K562 (cell line): Measurements from ENCODE around the gene CREB3L2. TPM values are rescaled to one million over a fixed set of nuclear protein-coding genes. Genes with fewer than 3 reads are reported as not detected.

ENCODE experiments used
- ATF7 ChIP-seq: fragments of 450-650 bp; IDR thresholded peaks from 2 replicates; pipeline ENCODE4 v1.7.1; 2014; ENCODE audit warnings: mild to moderate bottlenecking, moderate library complexity
- BCL6 ChIP-seq: fragments of 250-450 bp; sonication (Bioruptor Pico); IDR thresholded peaks from 2 replicates; pipeline ENCODE4 v1.4.0; 2020
- CBX1 ChIP-seq: sonication (generic); IDR thresholded peaks from 2 replicates; pipeline ENCODE4 v1.6.1; 2016; ENCODE audit warnings: antibody characterized with exemption, low read depth, mild to moderate bottlenecking
- CTBP1 ChIP-seq: fragments of 450-650 bp; IDR thresholded peaks from 2 replicates; pipeline ENCODE4 v1.6.1; 2016; ENCODE audit warnings: borderline replicate concordance
- DMBX1 ChIP-seq: fragments of 250-450 bp; sonication (Bioruptor Pico); IDR thresholded peaks from 2 replicates; pipeline ENCODE4 v1.8.0; 2022; ENCODE audit warnings: inconsistent platforms, mild to moderate bottlenecking, moderate library complexity, borderline replicate concordance
- FOXK2 ChIP-seq, 2 experiments: fragments of 450-650 bp; IDR thresholded peaks in 1 of 2; conservative IDR thresholded peaks in 1 of 2; 2 replicates each; pipeline ENCODE4 v1.6.1; 2016; ENCODE audit warnings: low read depth in 2 of 2, mild to moderate bottlenecking in 1 of 2
- GTF2A2 ChIP-seq: IDR thresholded peaks from 2 replicates; pipeline ENCODE4 v1.6.1; 2016; ENCODE audit warnings: mild to moderate bottlenecking, missing genetic modification characterization, missing compliant biosample characterization
- KAT2B ChIP-seq: IDR thresholded peaks from one replicate; pipeline ENCODE4 v1.6.1; 2012; ENCODE audit warnings: low read depth, mild to moderate bottlenecking, control low read depth, inconsistent platforms, low read length, moderate library complexity
- L3MBTL2 ChIP-seq: fragments of 450-650 bp; IDR thresholded peaks from 2 replicates; pipeline ENCODE4 v1.6.1; 2016; ENCODE audit warnings: mild to moderate bottlenecking, moderate library complexity
- NR4A1 ChIP-seq, 2 experiments: fragments of 250-450 bp in 1 of 2; fragments of 450-650 bp in 1 of 2; sonication (Bioruptor Pico) in 1 of 2; IDR thresholded peaks; 2 replicates each; pipeline versions ENCODE4 v1.4.0 to v1.6.1; 2016 to 2020; ENCODE audit warnings: mild to moderate bottlenecking in 2 of 2, missing compliant biosample characterization in 1 of 2, missing genetic modification characterization in 1 of 2, moderate library complexity in 1 of 2
- POLR2G ChIP-seq: fragments of 200-400 bp; formaldehyde crosslinking; IDR thresholded peaks from 2 replicates; pipeline ENCODE4 v1.6.1; 2017; ENCODE audit warnings: low read depth, mild to moderate bottlenecking, antibody characterized with exemption, low read length, moderate library complexity
- SIN3A ChIP-seq, 2 experiments: fragments of 150-350 bp in 1 of 2; IDR thresholded peaks; 2 replicates each; pipeline ENCODE4 v1.6.1; 2011 to 2016; ENCODE audit warnings: borderline replicate concordance in 2 of 2, low read depth in 2 of 2, low read length in 2 of 2, mild to moderate bottlenecking in 2 of 2, moderate library complexity in 2 of 2; ENCODE audit not compliant: control insufficient read depth in 1 of 2
- SREBF1 ChIP-seq: fragments of 150-350 bp; IDR thresholded peaks from 2 replicates; pipeline ENCODE4 v1.6.1; 2014; ENCODE audit warnings: antibody characterized with exemption, low read depth, low read length, borderline replicate concordance
- TGIF2 ChIP-seq: sonication (generic); formaldehyde crosslinking; IDR thresholded peaks from 2 replicates; pipeline ENCODE4 v1.8.1; 2022; ENCODE audit warnings: mild to moderate bottlenecking, missing genetic modification reagents, moderate library complexity
- ZFP36 ChIP-seq: fragments of 150-350 bp; IDR thresholded peaks from 2 replicates; pipeline ENCODE4 v1.6.1; 2018; ENCODE audit warnings: low read length, low read depth; ENCODE audit not compliant: partially characterized antibody
- ZNF133 ChIP-seq: fragments of 250-450 bp; sonication (Bioruptor Pico); IDR thresholded peaks from 2 replicates; pipeline ENCODE4 v1.4.0; 2020; ENCODE audit warnings: mild to moderate bottlenecking
- ZNF707 ChIP-seq: fragments of 250-450 bp; sonication (Bioruptor Pico); conservative IDR thresholded peaks from 2 replicates; pipeline ENCODE4 v1.8.0; 2022; ENCODE audit warnings: inconsistent platforms, mild to moderate bottlenecking, moderate library complexity
- ZNF830 ChIP-seq: fragments of 250-450 bp; sonication (Bioruptor Pico); IDR thresholded peaks from 2 replicates; pipeline ENCODE4 v1.5.0; 2021; ENCODE audit warnings: mild to moderate bottlenecking
- polyA plus RNA-seq, 8 experiments: library from polyadenylated mRNA; depleted of rRNA in 4 of 8; stranded (reverse) in 5 of 8; unstranded in 3 of 8; fragments of >200 nt; fragmentation: Nextera tagmentation in 2 of 8; fragmentation: Illumina TruSeq in 1 of 8; extraction: Ambion mirVana in 2 of 8; extraction: Trizol in 1 of 8; gene quantifications; 2 replicates each; pipeline versions ENCODE4 v1.2.1 to v1.2.3, GENCODE V29; 2011 to 2014; ENCODE audit warnings: inconsistent platforms in 1 of 8, missing spikeins in 1 of 8
- total RNA-seq, 7 experiments: library from RNA; depleted of rRNA in 6 of 7; stranded (reverse); fragments of >200 nt in 6 of 7; fragmentation: Illumina TruSeq in 2 of 7; extraction: Trizol in 2 of 7; gene quantifications; 2 replicates each; pipeline versions ENCODE4 v1.2.1 to v1.2.3, GENCODE V29; 2011 to 2021; ENCODE audit warnings: low replicate concordance in 1 of 7
- TF ChIP-seq, protein P1 (sequence below): sonication (generic); formaldehyde crosslinking; IDR thresholded peaks from 2 replicates; pipeline ENCODE4 v1.9.0; 2022; ENCODE audit warnings: mild to moderate bottlenecking, missing genetic modification reagents
- TF ChIP-seq, protein P2 (sequence below): sonication (generic); formaldehyde crosslinking; IDR thresholded peaks from 2 replicates; pipeline ENCODE4 v1.8.1; 2023; ENCODE audit warnings: mild to moderate bottlenecking, missing genetic modification reagents, moderate library complexity
- TF ChIP-seq, protein P3 (sequence below): fragments of 450-650 bp; formaldehyde crosslinking; IDR thresholded peaks from 2 replicates; pipeline ENCODE4 v1.4.0; 2020; ENCODE audit warnings: mild to moderate bottlenecking, moderate library complexity
- TF ChIP-seq, protein P4 (sequence below): fragments of 250-450 bp; sonication (Bioruptor Pico); IDR thresholded peaks from 2 replicates; pipeline ENCODE4 v1.8.0; 2021; ENCODE audit warnings: borderline replicate concordance, mild to moderate bottlenecking, moderate library complexity; ENCODE audit not compliant: poor library complexity, severe bottlenecking
- TF ChIP-seq, protein P5 (sequence below): fragments of 250-450 bp; sonication (Bioruptor Pico); IDR thresholded peaks from 2 replicates; pipeline ENCODE4 v1.9.0; 2021; ENCODE audit warnings: mild to moderate bottlenecking, inconsistent platforms

The CREB3L2 gene
- total and polyA plus RNA-seq, 9 of the 15 experiments (the other 6 are each of a cell fraction or from before 2014, with no cell fraction given) = 7.1 to 45.6 (median 15.8) TPM

DNA sequence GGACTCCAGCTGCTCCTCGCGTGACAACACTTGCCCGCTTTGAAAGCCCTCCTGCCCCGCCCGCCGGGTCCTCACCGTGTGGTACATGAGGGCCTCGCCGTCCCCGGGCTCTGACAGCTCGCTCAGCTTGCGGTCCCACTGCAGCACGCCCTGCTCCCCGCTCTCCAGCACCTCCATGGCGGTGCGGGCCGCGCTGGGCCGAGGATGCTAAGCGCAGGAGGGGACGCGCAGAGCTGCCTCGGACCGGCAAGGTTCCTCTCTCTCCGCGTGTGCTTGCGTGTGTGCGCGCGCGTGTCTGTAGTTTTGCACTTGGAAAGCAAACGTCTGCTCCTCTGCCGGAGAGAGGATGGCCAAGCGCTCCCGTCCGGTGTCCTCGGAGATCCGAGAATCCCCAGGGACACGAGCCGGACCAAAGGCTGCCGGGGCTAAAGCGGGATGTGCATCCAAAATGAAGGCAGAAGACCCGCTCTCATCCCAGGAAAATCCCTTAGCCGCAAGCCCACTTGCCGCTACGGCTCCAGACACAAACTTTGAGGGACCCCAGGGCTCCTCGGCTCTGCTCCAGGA lies at the start of gene CREB3L2 (continued):
- TF ChIP-seq NR4A1 (CRISPR knock-in tag; IDR thresholded peaks at IDR 0.05) = peak; percentile 85; the same call in 1 of the 2 replicates
- peak; percentile 56; the same call in 1 of the 2 replicates for TF ChIP-seq NR4A1 (tag; IDR thresholded peaks at IDR 0.05)
- TF ChIP-seq TGIF2 (CRISPR knock-in tag) = peak; percentile 57; the same call in 1 of the 2 replicates
- TF ChIP-seq POLR2G = peak; percentile 81
- TF ChIP-seq, protein P1, sequence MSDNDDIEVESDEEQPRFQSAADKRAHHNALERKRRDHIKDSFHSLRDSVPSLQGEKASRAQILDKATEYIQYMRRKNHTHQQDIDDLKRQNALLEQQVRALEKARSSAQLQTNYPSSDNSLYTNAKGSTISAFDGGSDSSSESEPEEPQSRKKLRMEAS (CRISPR knock-in tag) = peak; percentile 90
- TF ChIP-seq FOXK2 (conservative IDR thresholded peaks at IDR 0.05 in 1 of 2, IDR thresholded peaks at IDR 0.05 in 1 of 2; ENCODE audit: low read depth in 2 of 2) = no peak
- TF ChIP-seq, protein P2, sequence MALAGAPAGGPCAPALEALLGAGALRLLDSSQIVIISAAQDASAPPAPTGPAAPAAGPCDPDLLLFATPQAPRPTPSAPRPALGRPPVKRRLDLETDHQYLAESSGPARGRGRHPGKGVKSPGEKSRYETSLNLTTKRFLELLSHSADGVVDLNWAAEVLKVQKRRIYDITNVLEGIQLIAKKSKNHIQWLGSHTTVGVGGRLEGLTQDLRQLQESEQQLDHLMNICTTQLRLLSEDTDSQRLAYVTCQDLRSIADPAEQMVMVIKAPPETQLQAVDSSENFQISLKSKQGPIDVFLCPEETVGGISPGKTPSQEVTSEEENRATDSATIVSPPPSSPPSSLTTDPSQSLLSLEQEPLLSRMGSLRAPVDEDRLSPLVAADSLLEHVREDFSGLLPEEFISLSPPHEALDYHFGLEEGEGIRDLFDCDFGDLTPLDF = peak; percentile 75
- no peak for TF ChIP-seq ZNF133 (CRISPR knock-in tag)
- peak; percentile 58 to 84; a peak in 3 of 4 replicates for TF ChIP-seq SIN3A (IDR thresholded peaks at IDR 0.05; ENCODE audit: borderline replicate concordance in 2 of 2, control insufficient read depth in 1 of 2, low read depth in 2 of 2, low read length in 2 of 2)
- TF ChIP-seq ZFP36 = no peak
- TF ChIP-seq, protein P3, sequence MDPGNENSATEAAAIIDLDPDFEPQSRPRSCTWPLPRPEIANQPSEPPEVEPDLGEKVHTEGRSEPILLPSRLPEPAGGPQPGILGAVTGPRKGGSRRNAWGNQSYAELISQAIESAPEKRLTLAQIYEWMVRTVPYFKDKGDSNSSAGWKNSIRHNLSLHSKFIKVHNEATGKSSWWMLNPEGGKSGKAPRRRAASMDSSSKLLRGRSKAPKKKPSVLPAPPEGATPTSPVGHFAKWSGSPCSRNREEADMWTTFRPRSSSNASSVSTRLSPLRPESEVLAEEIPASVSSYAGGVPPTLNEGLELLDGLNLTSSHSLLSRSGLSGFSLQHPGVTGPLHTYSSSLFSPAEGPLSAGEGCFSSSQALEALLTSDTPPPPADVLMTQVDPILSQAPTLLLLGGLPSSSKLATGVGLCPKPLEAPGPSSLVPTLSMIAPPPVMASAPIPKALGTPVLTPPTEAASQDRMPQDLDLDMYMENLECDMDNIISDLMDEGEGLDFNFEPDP (CRISPR knock-in tag) = no peak
- TF ChIP-seq, protein P4, sequence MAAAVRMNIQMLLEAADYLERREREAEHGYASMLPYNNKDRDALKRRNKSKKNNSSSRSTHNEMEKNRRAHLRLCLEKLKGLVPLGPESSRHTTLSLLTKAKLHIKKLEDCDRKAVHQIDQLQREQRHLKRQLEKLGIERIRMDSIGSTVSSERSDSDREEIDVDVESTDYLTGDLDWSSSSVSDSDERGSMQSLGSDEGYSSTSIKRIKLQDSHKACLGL (CRISPR knock-in tag) = no peak
- TF ChIP-seq ZNF830 (CRISPR knock-in tag) = no peak
- TF ChIP-seq KAT2B = no peak
- TF ChIP-seq CTBP1 = peak; percentile 83
- no peak for TF ChIP-seq ATF7
- no peak for TF ChIP-seq GTF2A2 (tag)
- TF ChIP-seq BCL6 (CRISPR knock-in tag) = no peak
- TF ChIP-seq DMBX1 (CRISPR knock-in tag) = no peak
- TF ChIP-seq, protein P5, sequence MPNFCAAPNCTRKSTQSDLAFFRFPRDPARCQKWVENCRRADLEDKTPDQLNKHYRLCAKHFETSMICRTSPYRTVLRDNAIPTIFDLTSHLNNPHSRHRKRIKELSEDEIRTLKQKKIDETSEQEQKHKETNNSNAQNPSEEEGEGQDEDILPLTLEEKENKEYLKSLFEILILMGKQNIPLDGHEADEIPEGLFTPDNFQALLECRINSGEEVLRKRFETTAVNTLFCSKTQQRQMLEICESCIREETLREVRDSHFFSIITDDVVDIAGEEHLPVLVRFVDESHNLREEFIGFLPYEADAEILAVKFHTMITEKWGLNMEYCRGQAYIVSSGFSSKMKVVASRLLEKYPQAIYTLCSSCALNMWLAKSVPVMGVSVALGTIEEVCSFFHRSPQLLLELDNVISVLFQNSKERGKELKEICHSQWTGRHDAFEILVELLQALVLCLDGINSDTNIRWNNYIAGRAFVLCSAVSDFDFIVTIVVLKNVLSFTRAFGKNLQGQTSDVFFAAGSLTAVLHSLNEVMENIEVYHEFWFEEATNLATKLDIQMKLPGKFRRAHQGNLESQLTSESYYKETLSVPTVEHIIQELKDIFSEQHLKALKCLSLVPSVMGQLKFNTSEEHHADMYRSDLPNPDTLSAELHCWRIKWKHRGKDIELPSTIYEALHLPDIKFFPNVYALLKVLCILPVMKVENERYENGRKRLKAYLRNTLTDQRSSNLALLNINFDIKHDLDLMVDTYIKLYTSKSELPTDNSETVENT (CRISPR knock-in tag) = peak; percentile 66
- peak; percentile 33 for TF ChIP-seq L3MBTL2
- no peak for TF ChIP-seq ZNF707
- TF ChIP-seq SREBF1 = no peak
- TF ChIP-seq CBX1 = peak; percentile 41; the same call in 1 of the 2 replicates
